HEK293 (cell line): ENCODE measurements around the gene LPP.

Source experiments
- CTCF ChIA-PET: fragments of 350-600 bp; formaldehyde crosslinking; extraction: SDS; loops from one replicate; lab custom pipeline; 2021; ENCODE audit warnings: antibody characterized with exemption; lab: Yijun Ruan, JAX
- POLR2A ChIA-PET: fragments of 300-600 bp; formaldehyde crosslinking; extraction: SDS; loops from one replicate; lab custom pipeline; 2020; ENCODE audit warnings: antibody characterized with exemption, inconsistent platforms; lab: Yijun Ruan, JAX
- H3K27ac ChIP-seq: fragments of 200-500 bp; sonication (Bioruptor generic); 2 replicates; pipeline ENCODE4 v1.5.1; 2014; ENCODE audit warnings: low read depth, low read length, control low read depth, inconsistent platforms; ENCODE audit errors: extremely low read depth
- H3K36me3 ChIP-seq, 2 experiments: fragments of 200-500 bp in 1 of 2; sonication (Bioruptor generic) in 1 of 2; 1 replicate in 1 of 2; 2 replicates in 1 of 2; pipeline ENCODE4 v1.5.1; 2014 to 2017; ENCODE audit warnings: inconsistent platforms in 2 of 2, low read length in 2 of 2; ENCODE audit not compliant: control insufficient read depth in 2 of 2, insufficient read depth in 1 of 2
- H3K4me1 ChIP-seq: fragments of 200-500 bp; sonication (Bioruptor generic); 2 replicates; pipeline ENCODE4 v1.5.1; 2014; ENCODE audit warnings: mild to moderate bottlenecking, low read length, inconsistent platforms; ENCODE audit not compliant: control insufficient read depth, insufficient read depth
- H3K4me3 ChIP-seq: 2 replicates; pipeline ENCODE4 v1.5.1; 2011; ENCODE audit warnings: low read depth, mild to moderate bottlenecking, control low read depth, low read length, moderate library complexity
- H3K9me3 ChIP-seq: fragments of 200-500 bp; sonication (Bioruptor generic); 2 replicates; pipeline ENCODE4 v1.5.1; 2014; ENCODE audit warnings: low read depth, low read length, inconsistent platforms; ENCODE audit not compliant: control insufficient read depth, insufficient read depth
- AEBP2 ChIP-seq: fragments of 450-650 bp; formaldehyde crosslinking; IDR thresholded peaks from 2 replicates; pipeline ENCODE4 v1.5.1; 2016; ENCODE audit warnings: missing biosample characterization, missing genetic modification characterization, borderline replicate concordance
- FEZF1 ChIP-seq: fragments of 450-650 bp; formaldehyde crosslinking; IDR thresholded peaks from 2 replicates; pipeline ENCODE4 v1.5.1; 2016; ENCODE audit warnings: missing biosample characterization, missing genetic modification characterization
- GLIS2 ChIP-seq: fragments of 450-650 bp; formaldehyde crosslinking; IDR thresholded peaks from 2 replicates; pipeline ENCODE4 v1.5.1; 2016; ENCODE audit warnings: missing biosample characterization, missing genetic modification characterization
- HIC1 ChIP-seq: fragments of 450-650 bp; formaldehyde crosslinking; IDR thresholded peaks from 2 replicates; pipeline ENCODE4 v1.5.1; 2016; ENCODE audit warnings: missing biosample characterization, missing genetic modification characterization
- KLF7 ChIP-seq: fragments of 450-650 bp; formaldehyde crosslinking; IDR thresholded peaks from 2 replicates; pipeline ENCODE4 v1.5.1; 2016; ENCODE audit warnings: missing biosample characterization, missing genetic modification characterization, borderline replicate concordance
- MYNN ChIP-seq: fragments of 450-650 bp; formaldehyde crosslinking; IDR thresholded peaks from 2 replicates; pipeline ENCODE4 v1.5.1; 2016; ENCODE audit warnings: missing biosample characterization, missing genetic modification characterization, borderline replicate concordance
- PRDM10 ChIP-seq: fragments of 450-650 bp; formaldehyde crosslinking; IDR thresholded peaks from 2 replicates; pipeline ENCODE4 v1.5.1; 2016; ENCODE audit warnings: missing biosample characterization, missing genetic modification characterization
- SP2 ChIP-seq: fragments of 450-650 bp; formaldehyde crosslinking; IDR thresholded peaks from 2 replicates; pipeline ENCODE4 v1.5.1; 2016; ENCODE audit warnings: missing biosample characterization, missing genetic modification characterization
- ZNF114 ChIP-seq: fragments of 450-650 bp; formaldehyde crosslinking; IDR thresholded peaks from 2 replicates; pipeline ENCODE4 v1.5.0; 2017; ENCODE audit warnings: missing biosample characterization, missing genetic modification characterization
- ZNF16 ChIP-seq: fragments of 450-650 bp; formaldehyde crosslinking; IDR thresholded peaks from 2 replicates; pipeline ENCODE4 v1.5.1; 2016; ENCODE audit warnings: low read depth, missing biosample characterization, missing genetic modification characterization
- ZNF211 ChIP-seq: fragments of 450-650 bp; formaldehyde crosslinking; IDR thresholded peaks from 2 replicates; pipeline ENCODE4 v1.5.1; 2016; ENCODE audit warnings: low read depth, missing biosample characterization, missing genetic modification characterization
- ZNF221 ChIP-seq: fragments of 450-650 bp; formaldehyde crosslinking; IDR thresholded peaks from 2 replicates; pipeline ENCODE4 v1.5.1; 2017; ENCODE audit warnings: missing biosample characterization, missing genetic modification characterization, borderline replicate concordance
- ZNF366 ChIP-seq: fragments of 450-650 bp; formaldehyde crosslinking; conservative IDR thresholded peaks from 2 replicates; pipeline ENCODE4 v1.5.1; 2016; ENCODE audit warnings: missing biosample characterization, missing genetic modification characterization
- ZNF416 ChIP-seq: fragments of 450-650 bp; formaldehyde crosslinking; IDR thresholded peaks from 2 replicates; pipeline ENCODE4 v1.5.1; 2016; ENCODE audit warnings: missing biosample characterization, missing genetic modification characterization
- ZNF423 ChIP-seq: fragments of 450-650 bp; formaldehyde crosslinking; IDR thresholded peaks from 2 replicates; pipeline ENCODE4 v1.5.1; 2016; ENCODE audit warnings: missing biosample characterization, missing genetic modification characterization
- ZNF510 ChIP-seq: fragments of 450-650 bp; formaldehyde crosslinking; IDR thresholded peaks from 2 replicates; pipeline ENCODE4 v1.5.1; 2018; ENCODE audit warnings: mild to moderate bottlenecking, missing genetic modification characterization, missing biosample characterization; ENCODE audit not compliant: insufficient replicate concordance
- ZNF660 ChIP-seq: fragments of 450-650 bp; IDR thresholded peaks from 2 replicates; pipeline ENCODE4 v1.5.1; 2018; ENCODE audit warnings: missing biosample characterization, mild to moderate bottlenecking, missing genetic modification characterization
- ZNF843 ChIP-seq: fragments of 450-650 bp; formaldehyde crosslinking; IDR thresholded peaks from 2 replicates; pipeline ENCODE4 v1.5.1; 2016; ENCODE audit warnings: missing biosample characterization, missing genetic modification characterization
- TF ChIP-seq, protein P1 (sequence below): fragments of 450-650 bp; formaldehyde crosslinking; IDR thresholded peaks from 2 replicates; pipeline ENCODE4 v1.5.1; 2016; ENCODE audit warnings: missing biosample characterization, missing genetic modification characterization, borderline replicate concordance
- TF ChIP-seq, protein P2 (sequence below): fragments of 450-650 bp; formaldehyde crosslinking; IDR thresholded peaks from 2 replicates; pipeline ENCODE4 v1.5.1; 2016; ENCODE audit warnings: missing biosample characterization, missing genetic modification characterization
- TF ChIP-seq, protein P3 (sequence below): fragments of 450-650 bp; formaldehyde crosslinking; IDR thresholded peaks from 2 replicates; pipeline ENCODE4 v1.5.1; 2016; ENCODE audit warnings: missing biosample characterization, missing genetic modification characterization

Gene LPP

GRCh38 chr3:188331166-188331565, 177.2 kb downstream of the LPP start:
- POLR2A ChIA-PET: no interaction called here
- H3K9me3 ChIP-seq: no peaks in the 10 kb centered on the region
- no peaks in the 10 kb centered on the region for H3K36me3 ChIP-seq
- CTCF ChIA-PET: interaction anchor here (1.7 kb wide), 1 partner anchor 10 kb away, joined by 5 read pairs; no protein-coding TSS in a partner anchor
- H3K4me1 ChIP-seq: peaks cover 2% of the 10 kb centered on the region; the same call in 1 of the 2 replicates
- H3K27ac ChIP-seq: no peak overlapping the region
- no peak overlapping the region for H3K4me3 ChIP-seq
- TF ChIP-seq, protein P1, sequence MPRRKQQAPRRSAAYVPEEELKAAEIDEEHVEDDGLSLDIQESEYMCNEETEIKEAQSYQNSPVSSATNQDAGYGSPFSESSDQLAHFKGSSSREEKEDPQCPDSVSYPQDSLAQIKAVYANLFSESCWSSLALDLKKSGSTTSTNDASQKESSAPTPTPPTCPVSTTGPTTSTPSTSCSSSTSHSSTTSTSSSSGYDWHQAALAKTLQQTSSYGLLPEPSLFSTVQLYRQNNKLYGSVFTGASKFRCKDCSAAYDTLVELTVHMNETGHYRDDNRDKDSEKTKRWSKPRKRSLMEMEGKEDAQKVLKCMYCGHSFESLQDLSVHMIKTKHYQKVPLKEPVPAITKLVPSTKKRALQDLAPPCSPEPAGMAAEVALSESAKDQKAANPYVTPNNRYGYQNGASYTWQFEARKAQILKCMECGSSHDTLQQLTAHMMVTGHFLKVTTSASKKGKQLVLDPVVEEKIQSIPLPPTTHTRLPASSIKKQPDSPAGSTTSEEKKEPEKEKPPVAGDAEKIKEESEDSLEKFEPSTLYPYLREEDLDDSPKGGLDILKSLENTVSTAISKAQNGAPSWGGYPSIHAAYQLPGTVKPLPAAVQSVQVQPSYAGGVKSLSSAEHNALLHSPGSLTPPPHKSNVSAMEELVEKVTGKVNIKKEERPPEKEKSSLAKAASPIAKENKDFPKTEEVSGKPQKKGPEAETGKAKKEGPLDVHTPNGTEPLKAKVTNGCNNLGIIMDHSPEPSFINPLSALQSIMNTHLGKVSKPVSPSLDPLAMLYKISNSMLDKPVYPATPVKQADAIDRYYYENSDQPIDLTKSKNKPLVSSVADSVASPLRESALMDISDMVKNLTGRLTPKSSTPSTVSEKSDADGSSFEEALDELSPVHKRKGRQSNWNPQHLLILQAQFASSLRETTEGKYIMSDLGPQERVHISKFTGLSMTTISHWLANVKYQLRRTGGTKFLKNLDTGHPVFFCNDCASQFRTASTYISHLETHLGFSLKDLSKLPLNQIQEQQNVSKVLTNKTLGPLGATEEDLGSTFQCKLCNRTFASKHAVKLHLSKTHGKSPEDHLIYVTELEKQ (tag by site-specific recombination): no peak
- TF ChIP-seq ZNF16: no peak
- TF ChIP-seq, all 188 proteins: peak for 0

GRCh38 chr3:188332085-188332484, 178.1 kb downstream of the LPP start:
- H3K4me1 ChIP-seq: no peaks in the 10 kb centered on the region; the same call in 1 of the 2 replicates
- CTCF ChIA-PET: no interaction called here
- H3K27ac ChIP-seq: no peak overlapping the region
- H3K4me3 ChIP-seq: no peak overlapping the region
- TF ChIP-seq SP2 (tag by site-specific recombination) (no peak), HIC1 (tag by site-specific recombination) (no peak), ZNF660 (tag by site-specific recombination) (no peak), FEZF1 (tag by site-specific recombination) (no peak), ZNF423 (tag by site-specific recombination) (no peak), ZNF366 (tag by site-specific recombination) (no peak), GLIS2 (tag by site-specific recombination) (no peak), ZNF843 (tag by site-specific recombination) (no peak), PRDM10 (tag by site-specific recombination) (no peak), MYNN (no peak), ZNF221 (tag by site-specific recombination) (no peak), ZNF211 (tag by site-specific recombination) (no peak), AEBP2 (tag by site-specific recombination) (no peak), ZNF114 (no peak), KLF7 (no peak), ZNF416 (tag by site-specific recombination) (no peak), ZNF510 (tag by site-specific recombination) (no peak)
- TF ChIP-seq, protein P2, sequence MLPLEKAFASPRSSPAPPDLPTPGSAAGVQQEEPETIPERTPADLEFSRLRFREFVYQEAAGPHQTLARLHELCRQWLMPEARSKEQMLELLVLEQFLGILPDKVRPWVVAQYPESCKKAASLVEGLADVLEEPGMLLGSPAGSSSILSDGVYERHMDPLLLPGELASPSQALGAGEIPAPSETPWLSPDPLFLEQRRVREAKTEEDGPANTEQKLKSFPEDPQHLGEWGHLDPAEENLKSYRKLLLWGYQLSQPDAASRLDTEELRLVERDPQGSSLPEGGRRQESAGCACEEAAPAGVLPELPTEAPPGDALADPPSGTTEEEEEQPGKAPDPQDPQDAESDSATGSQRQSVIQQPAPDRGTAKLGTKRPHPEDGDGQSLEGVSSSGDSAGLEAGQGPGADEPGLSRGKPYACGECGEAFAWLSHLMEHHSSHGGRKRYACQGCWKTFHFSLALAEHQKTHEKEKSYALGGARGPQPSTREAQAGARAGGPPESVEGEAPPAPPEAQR (tag by site-specific recombination): no peak
- TF ChIP-seq, protein P3, sequence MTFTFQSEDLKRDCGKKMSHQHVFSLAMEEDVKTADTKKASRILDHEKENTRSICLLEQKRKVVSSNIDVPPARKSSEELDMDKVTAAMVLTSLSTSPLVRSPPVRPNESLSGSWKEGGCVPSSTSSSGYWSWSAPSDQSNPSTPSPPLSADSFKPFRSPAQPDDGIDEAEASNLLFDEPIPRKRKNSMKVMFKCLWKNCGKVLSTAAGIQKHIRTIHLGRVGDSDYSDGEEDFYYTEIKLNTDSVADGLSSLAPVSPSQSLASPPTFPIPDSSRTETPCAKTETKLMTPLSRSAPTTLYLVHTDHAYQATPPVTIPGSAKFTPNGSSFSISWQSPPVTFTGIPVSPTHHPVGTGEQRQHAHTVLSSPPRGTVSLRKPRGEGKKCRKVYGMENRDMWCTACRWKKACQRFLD (tag by site-specific recombination): no peak
- no peaks in the 10 kb centered on the region for H3K9me3 ChIP-seq
- H3K36me3 ChIP-seq: no peaks in the 10 kb centered on the region
- POLR2A ChIA-PET: no interaction called here
